ENCODE measurements around the gene DERL3. TPM values are rescaled to one million over a fixed set of nuclear protein-coding genes. Genes with fewer than 3 reads are reported as not detected.

DERL3 gene
- total RNA-seq, 2 donors from 2014 or later, result 9.1 to 20.2 TPM

- H3K36me3 ChIP-seq, result no peaks in the 10 kb centered on the region
- no peak for DNase-seq
- no peaks in the 10 kb centered on the region for H3K27me3 ChIP-seq
- intact Hi-C loops (cut with DNase I), result no loop called here
- no peaks in the 10 kb centered on the region for H3K9me3 ChIP-seq
- H3K4me3 ChIP-seq, result no peak overlapping the region
- H3K9ac ChIP-seq (ENCODE audit: low read depth in 2 of 2, low read length in 2 of 2), result no peak overlapping the region
- H3K4me1 ChIP-seq, result no peaks in the 10 kb centered on the region
- H3K27ac ChIP-seq, result no peak overlapping the region
- TF ChIP-seq, protein P1, sequence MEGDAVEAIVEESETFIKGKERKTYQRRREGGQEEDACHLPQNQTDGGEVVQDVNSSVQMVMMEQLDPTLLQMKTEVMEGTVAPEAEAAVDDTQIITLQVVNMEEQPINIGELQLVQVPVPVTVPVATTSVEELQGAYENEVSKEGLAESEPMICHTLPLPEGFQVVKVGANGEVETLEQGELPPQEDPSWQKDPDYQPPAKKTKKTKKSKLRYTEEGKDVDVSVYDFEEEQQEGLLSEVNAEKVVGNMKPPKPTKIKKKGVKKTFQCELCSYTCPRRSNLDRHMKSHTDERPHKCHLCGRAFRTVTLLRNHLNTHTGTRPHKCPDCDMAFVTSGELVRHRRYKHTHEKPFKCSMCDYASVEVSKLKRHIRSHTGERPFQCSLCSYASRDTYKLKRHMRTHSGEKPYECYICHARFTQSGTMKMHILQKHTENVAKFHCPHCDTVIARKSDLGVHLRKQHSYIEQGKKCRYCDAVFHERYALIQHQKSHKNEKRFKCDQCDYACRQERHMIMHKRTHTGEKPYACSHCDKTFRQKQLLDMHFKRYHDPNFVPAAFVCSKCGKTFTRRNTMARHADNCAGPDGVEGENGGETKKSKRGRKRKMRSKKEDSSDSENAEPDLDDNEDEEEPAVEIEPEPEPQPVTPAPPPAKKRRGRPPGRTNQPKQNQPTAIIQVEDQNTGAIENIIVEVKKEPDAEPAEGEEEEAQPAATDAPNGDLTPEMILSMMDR (IDR thresholded peaks at IDR 0.05), result no peak
Observed at GRCh38 chr22:23832226-23833016, 6.4 kb downstream of the DERL3 start.

- intact Hi-C loops (cut with DNase I), result no loop called here
- no peaks in the 10 kb centered on the region for H3K9me3 ChIP-seq
- no peak overlapping the region for H3K27ac ChIP-seq
- H3K4me3 ChIP-seq, result no peak overlapping the region
- H3K27me3 ChIP-seq, result no peaks in the 10 kb centered on the region
- H3K9ac ChIP-seq (ENCODE audit: low read depth in 2 of 2, low read length in 2 of 2), result no peak overlapping the region
- no peak for DNase-seq
- no peaks in the 10 kb centered on the region for H3K36me3 ChIP-seq
- TF ChIP-seq, protein P1 (IDR thresholded peaks at IDR 0.05), result no peak
- H3K4me1 ChIP-seq, result no peaks in the 10 kb centered on the region
Observed at GRCh38 chr22:23831781-23832180, 7.0 kb downstream of the DERL3 start.

DNA sequence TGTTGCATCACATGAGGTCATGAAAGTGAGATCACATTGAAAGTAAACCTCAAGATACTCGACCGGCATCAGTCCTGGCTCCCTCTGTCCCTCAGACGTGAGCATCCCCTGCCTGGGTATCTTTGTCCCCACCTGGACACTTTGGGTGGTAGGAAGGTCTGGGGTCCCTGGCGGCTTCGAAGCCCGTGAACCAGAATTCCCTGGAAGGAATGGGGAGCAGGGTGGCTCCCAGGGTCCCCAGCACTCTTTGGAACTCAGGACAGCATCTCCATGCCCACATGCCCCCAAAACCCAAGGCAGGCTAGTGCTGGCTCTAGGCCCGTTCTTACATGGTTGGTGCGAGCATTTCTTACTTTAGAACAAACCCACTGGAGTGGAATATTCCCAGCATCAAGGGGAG lies 7.5 kb downstream of the DERL3 start:
- Histone ChIP-seq H3K27me3 (no peaks in the 10 kb centered on the region), H3K36me3 (no peaks in the 10 kb centered on the region), H3K9ac (ENCODE audit: low read depth in 2 of 2, low read length in 2 of 2) (no peak overlapping the region), H3K9me3 (no peaks in the 10 kb centered on the region), H3K4me3 (no peak overlapping the region), H3K27ac (no peak overlapping the region), H3K4me1 (no peaks in the 10 kb centered on the region)
- intact Hi-C loops (cut with DNase I), result no loop called here
- DNase-seq, result no peak
- TF ChIP-seq, protein P1 (IDR thresholded peaks at IDR 0.05), result no peak

- Histone ChIP-seq H3K9me3 (no peaks in the 10 kb centered on the region), H3K4me3 (no peak overlapping the region), H3K36me3 (peaks cover 6% of the 10 kb centered on the region), H3K27me3 (no peaks in the 10 kb centered on the region), H3K9ac (ENCODE audit: low read depth in 2 of 2, low read length in 2 of 2) (no peak overlapping the region), H3K27ac (no peak overlapping the region), H3K4me1 (no peaks in the 10 kb centered on the region)
- no peak for DNase-seq
- intact Hi-C loops (cut with DNase I), result no loop called here
- TF ChIP-seq, protein P1 (IDR thresholded peaks at IDR 0.05), result no peak
Observed at GRCh38 chr22:23829845-23830372, 8.9 kb downstream of the DERL3 start.

- Histone ChIP-seq H3K27me3 (no peaks in the 10 kb centered on the region), H3K9ac (ENCODE audit: low read depth in 2 of 2, low read length in 2 of 2) (no peak overlapping the region), H3K27ac (no peak overlapping the region), H3K4me3 (no peak overlapping the region), H3K4me1 (no peaks in the 10 kb centered on the region), H3K9me3 (no peaks in the 10 kb centered on the region), H3K36me3 (peaks cover 12% of the 10 kb centered on the region)
- TF ChIP-seq, protein P1 (IDR thresholded peaks at IDR 0.05), result no peak
- DNase-seq, result no peak
- intact Hi-C loops (cut with DNase I), result no loop called here
Observed at GRCh38 chr22:23828800-23829680, 9.8 kb downstream of the DERL3 start.
